MCF 10A (cell line): ENCODE measurements around the gene SBF2. TPM values are rescaled to one million over a fixed set of nuclear protein-coding genes. Genes with fewer than 3 reads are reported as not detected.
A peak's percentile ranks its signal among the peaks of the same experiment; 100 is the strongest.

Experiments
- BruUV-seq: library from RNA; stranded (reverse); fragments of 400-500 nt; replicated peaks from 2 replicates; lab custom pipeline; 2021; lab: Mats Ljungman, UMichigan
- CTCF ChIA-PET: fragments of 300-600 bp; sonication (Branson Sonifier 250); formaldehyde crosslinking; extraction: SDS; loops from one replicate; lab custom pipeline; 2021; ENCODE audit warnings: antibody characterized with exemption, inconsistent platforms; lab: Yijun Ruan, JAX
- POLR2A ChIA-PET: fragments of 300-600, 350-650 bp; sonication (Branson Sonifier 250); formaldehyde crosslinking; extraction: SDS; loops from one replicate; lab custom pipeline; 2020; ENCODE audit warnings: antibody characterized with exemption, inconsistent platforms; lab: Yijun Ruan, JAX
- DNase-seq: peaks from one replicate; pipeline ENCODE4 v3.0.0-alpha.2; 2018; ENCODE audit not compliant: unreplicated experiment
- H3K27ac Mint-ChIP-seq: one replicate; pipeline ENCODE4 v1.8.0; 2022; ENCODE audit warnings: mild to moderate bottlenecking, low read depth, mixed read lengths; ENCODE audit not compliant: unreplicated experiment
- H3K27me3 Mint-ChIP-seq: one replicate; pipeline ENCODE4 v1.8.0; 2022; ENCODE audit warnings: mixed read lengths; ENCODE audit not compliant: insufficient read depth, unreplicated experiment
- H3K36me3 Mint-ChIP-seq: one replicate; pipeline ENCODE4 v1.8.0; 2022; ENCODE audit warnings: mild to moderate bottlenecking, moderate library complexity, mixed read lengths; ENCODE audit not compliant: insufficient read depth, unreplicated experiment
- H3K4me1 Mint-ChIP-seq: one replicate; pipeline ENCODE4 v1.8.0; 2022; ENCODE audit warnings: mixed read lengths; ENCODE audit not compliant: insufficient read depth, unreplicated experiment
- H3K4me3 Mint-ChIP-seq: one replicate; pipeline ENCODE4 v1.8.0; 2022; ENCODE audit warnings: mild to moderate bottlenecking, moderate library complexity, mixed read lengths; ENCODE audit not compliant: unreplicated experiment
- H3K9me3 Mint-ChIP-seq: one replicate; pipeline ENCODE4 v1.8.0; 2022; ENCODE audit warnings: mixed read lengths; ENCODE audit not compliant: unreplicated experiment
- intact Hi-C: fragments of 100-400 bp; cut with micrococcal nuclease; formaldehyde crosslinking; loops from 2 replicates; pipeline ENCODE4 v1.14.1; 2022
- total RNA-seq: library from RNA; stranded (reverse); gene quantifications from 2 replicates; pipeline ENCODE4 v1.2.3, GENCODE V29; 2022
- TF ChIP-seq, protein P1 (sequence below): fragments of 200-600 bp; IDR thresholded peaks from one replicate; pipeline ENCODE4 v1.8.0; 2022; ENCODE audit warnings: antibody characterized with exemption, mild to moderate bottlenecking; ENCODE audit not compliant: unreplicated experiment

The SBF2 gene
- total RNA-seq, 1 experiment from 2014 or later = 28.3 TPM

DNA sequence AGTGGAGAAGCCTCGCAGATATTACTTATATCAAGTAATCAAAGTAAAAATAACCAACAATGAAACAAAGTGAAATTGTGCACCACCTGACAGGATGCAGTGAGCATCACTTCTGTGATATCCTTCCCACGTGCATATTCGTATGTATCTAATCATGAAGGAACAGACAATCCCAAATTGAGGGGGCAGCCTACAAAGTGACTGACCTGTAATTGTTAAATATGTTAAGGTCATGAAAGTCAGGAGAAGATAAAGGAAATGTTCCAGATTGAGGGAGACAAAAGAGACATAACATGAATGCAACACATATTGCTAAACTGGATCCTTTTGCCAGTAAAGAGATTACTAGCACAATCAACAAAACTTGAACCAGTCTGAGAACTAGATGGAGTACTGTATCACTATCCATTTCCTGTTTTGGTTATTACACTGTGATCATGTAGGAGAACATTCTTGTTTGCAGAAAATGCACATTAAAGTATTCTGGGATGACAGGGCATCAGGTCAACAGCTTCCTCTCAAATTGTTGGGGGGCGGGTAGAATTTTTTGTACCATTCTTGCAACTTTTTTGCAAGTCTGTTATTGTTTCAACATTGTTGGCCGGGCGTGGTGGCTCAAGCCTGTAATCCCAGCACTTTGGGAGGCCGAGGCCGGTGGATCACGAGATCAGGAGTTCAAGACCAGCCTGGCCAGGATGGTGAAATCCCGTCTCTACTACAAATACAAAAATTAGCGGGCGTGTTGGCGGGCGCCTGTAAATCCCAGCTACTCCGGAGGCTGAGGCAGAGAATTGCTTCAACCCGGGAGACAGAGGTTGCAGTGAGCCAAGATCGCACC, 2.0 kb downstream of the SBF2 start:
- Mint-ChIP-seq H3K4me1 (peaks cover 25% of the 10 kb centered on the region), H3K9me3 (no peaks in the 10 kb centered on the region), H3K27me3 (no peaks in the 10 kb centered on the region), H3K36me3 (no peaks in the 10 kb centered on the region), H3K27ac (no peak overlapping the region), H3K4me3 (peak overlapping the region; percentile 36)
- ChIA-PET CTCF (interaction anchor here (1.0 to 1.6 kb wide), 5 partner anchors 11 to 84 kb away, joined by 4 to 8 read pairs (median 6); no protein-coding TSS in a partner anchor), POLR2A (interaction anchor here (0.7 to 8.5 kb wide), 8 partner anchors 10 to 307 kb away, joined by 3 to 217 read pairs (median 4); partner anchors contain the start of gene ADM)
- intact Hi-C loops = no loop called here
- BruUV-seq = no TSS peak
- DNase-seq = no peak
- TF ChIP-seq, protein P1, sequence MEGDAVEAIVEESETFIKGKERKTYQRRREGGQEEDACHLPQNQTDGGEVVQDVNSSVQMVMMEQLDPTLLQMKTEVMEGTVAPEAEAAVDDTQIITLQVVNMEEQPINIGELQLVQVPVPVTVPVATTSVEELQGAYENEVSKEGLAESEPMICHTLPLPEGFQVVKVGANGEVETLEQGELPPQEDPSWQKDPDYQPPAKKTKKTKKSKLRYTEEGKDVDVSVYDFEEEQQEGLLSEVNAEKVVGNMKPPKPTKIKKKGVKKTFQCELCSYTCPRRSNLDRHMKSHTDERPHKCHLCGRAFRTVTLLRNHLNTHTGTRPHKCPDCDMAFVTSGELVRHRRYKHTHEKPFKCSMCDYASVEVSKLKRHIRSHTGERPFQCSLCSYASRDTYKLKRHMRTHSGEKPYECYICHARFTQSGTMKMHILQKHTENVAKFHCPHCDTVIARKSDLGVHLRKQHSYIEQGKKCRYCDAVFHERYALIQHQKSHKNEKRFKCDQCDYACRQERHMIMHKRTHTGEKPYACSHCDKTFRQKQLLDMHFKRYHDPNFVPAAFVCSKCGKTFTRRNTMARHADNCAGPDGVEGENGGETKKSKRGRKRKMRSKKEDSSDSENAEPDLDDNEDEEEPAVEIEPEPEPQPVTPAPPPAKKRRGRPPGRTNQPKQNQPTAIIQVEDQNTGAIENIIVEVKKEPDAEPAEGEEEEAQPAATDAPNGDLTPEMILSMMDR = no peak

DNA sequence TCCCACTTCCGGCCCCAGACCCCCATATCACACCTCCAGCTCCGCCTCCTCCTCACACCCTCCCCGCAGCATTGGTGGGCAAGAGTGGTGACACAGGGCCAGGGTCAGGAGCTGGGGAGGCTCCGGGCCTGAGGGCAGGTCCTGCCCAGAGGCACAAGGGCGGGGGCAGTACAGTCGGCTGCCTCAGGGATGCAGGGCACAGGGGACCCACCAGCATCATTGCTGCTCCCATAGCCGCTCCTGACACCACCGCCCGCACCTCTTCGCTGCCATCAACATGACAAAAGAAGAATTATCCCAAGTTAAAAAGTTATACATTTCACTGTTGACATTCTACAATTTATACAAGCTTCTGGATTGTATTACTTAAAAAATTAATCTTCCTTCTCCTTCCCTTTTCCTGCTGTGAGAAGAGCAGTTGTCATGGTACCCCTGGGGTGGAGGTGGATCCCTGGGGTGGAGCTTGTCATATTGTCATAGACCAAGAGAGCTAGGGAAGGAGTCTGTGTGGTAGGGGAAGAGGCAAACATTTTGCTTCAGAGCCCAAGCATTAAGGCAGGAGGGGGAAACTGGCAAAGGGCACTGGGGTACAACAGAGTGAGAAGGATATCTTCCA, 4.1 kb downstream of the SBF2 start:
- ChIA-PET CTCF (interaction anchor here (0.7 kb wide), 1 partner anchor 23 kb away, joined by 3 read pairs; no protein-coding TSS in a partner anchor), POLR2A (interaction anchor here (0.7 to 1.5 kb wide), 3 partner anchors 13 to 460 kb away, joined by 3 to 4 read pairs (median 3); partner anchors contain the start of gene ADM)
- intact Hi-C loops = no loop called here
- Mint-ChIP-seq H3K9me3 (no peaks in the 10 kb centered on the region), H3K27ac (no peak overlapping the region), H3K4me1 (peaks cover 25% of the 10 kb centered on the region), H3K27me3 (no peaks in the 10 kb centered on the region), H3K4me3 (no peak overlapping the region), H3K36me3 (peaks cover 5% of the 10 kb centered on the region)
- no peak for DNase-seq
- BruUV-seq = no TSS peak
- TF ChIP-seq, protein P1 = no peak

DNA sequence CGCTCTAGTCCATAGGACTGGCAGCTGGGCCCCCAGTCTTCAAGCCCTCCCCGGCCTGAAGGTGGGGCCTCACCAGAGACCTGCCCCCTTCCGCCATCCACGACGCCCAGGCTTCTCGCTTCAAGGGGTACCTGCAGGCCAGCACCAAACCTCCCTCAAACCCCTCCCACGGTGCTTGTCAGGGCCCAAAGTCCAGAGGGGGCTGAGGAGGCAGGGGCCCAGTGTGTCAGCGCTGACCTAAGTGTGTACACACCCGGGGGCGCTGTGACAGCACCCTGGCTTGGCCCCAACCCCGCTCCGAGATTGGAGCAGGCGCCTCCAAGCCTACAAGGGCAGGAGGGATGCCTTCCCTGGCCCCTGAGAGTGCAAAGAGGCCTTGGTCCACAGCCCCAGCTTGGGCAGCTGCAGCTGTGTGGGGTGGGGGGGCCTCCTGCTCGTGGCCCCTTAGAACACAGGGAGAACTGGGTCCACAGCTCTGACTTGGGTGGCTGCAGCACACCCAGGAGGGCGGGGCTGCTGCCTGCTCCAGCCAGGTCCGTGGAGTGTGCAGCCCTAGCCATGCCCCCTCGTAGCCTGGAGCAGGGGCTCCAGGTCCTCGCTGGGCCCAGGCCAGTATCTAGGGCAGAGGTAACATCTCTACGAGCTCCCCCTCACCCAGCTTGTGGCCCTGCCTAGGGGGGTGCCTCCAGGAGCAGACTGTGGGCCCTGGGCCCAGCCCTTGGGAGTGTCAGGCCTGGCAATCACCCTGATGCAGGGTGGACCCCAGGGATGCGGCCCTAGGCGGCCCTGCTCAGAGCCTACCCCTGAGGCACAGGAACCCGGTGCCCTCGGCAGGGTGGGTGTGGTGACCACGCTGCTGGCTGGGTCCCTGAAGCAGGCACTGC, 4.9 kb downstream of the SBF2 start:
- Mint-ChIP-seq H3K4me1 (peaks cover 29% of the 10 kb centered on the region), H3K9me3 (no peaks in the 10 kb centered on the region), H3K36me3 (peaks cover 5% of the 10 kb centered on the region), H3K27me3 (no peaks in the 10 kb centered on the region), H3K4me3 (no peak overlapping the region), H3K27ac (no peak overlapping the region)
- intact Hi-C loops = no loop called here
- ChIA-PET CTCF (interaction anchor here (0.5 to 0.7 kb wide), 3 partner anchors 23 to 209 kb away, joined by 3 read pairs; no protein-coding TSS in a partner anchor), POLR2A (interaction anchor here (0.7 to 1.5 kb wide), 5 partner anchors 14 to 16 kb away, joined by 3 to 4 read pairs (median 3); partner anchors contain the start of gene ADM)
- BruUV-seq = no TSS peak
- TF ChIP-seq, protein P1 = no peak
- no peak for DNase-seq
